Adrenal gland (tissue), 12 donors: ENCODE results near the gene LEMD1. TPM values are rescaled to one million over a fixed set of nuclear protein-coding genes. Genes with fewer than 3 reads are reported as not detected.
A peak's percentile ranks its signal among the peaks of the same experiment; 100 is the strongest.
"Not testable (repeated sequence)": the region's sequence is repeated elsewhere in the genome, so short reads cannot be mapped to it uniquely, and the experiment has no call there.

Source experiments
- DNase-seq, 7 donors: peaks; one replicate each; pipeline ENCODE4 v3.0.0-alpha.2; 2019 to 2020
- H3K27ac ChIP-seq, 5 donors: fragments of 200-600 bp; sonication (generic) in 4 of 5; 1 replicate in 3 of 5; 2 replicates in 2 of 5; pipeline versions ENCODE4 v1.5.1 to v1.8.0; 2016 to 2020; ENCODE audit warnings: mild to moderate bottlenecking in 1 of 5
- H3K27me3 ChIP-seq: fragments of 200-600 bp; 2 replicates; pipeline ENCODE4 v1.8.0; 2021
- H3K36me3 ChIP-seq, 2 donors: fragments of 200-600 bp; replicated peaks in 1 of 2; 1 replicate in 1 of 2; 2 replicates in 1 of 2; pipeline versions ENCODE4 v1.5.1 to v1.8.0; 2018 to 2022
- H3K4me1 ChIP-seq, 2 donors: fragments of 200-600 bp; replicated peaks in 1 of 2; 1 replicate in 1 of 2; 2 replicates in 1 of 2; pipeline versions ENCODE4 v1.5.1 to v1.8.0; 2018 to 2021
- H3K4me3 ChIP-seq, 4 donors: fragments of 200-600 bp; sonication (generic) in 3 of 4; one replicate each; pipeline ENCODE4 v1.5.1; 2016 to 2018
- H3K9me3 ChIP-seq, 3 donors: fragments of 200-600 bp; sonication (generic) in 1 of 3; replicated peaks in 1 of 3; 1 replicate in 2 of 3; 2 replicates in 1 of 3; pipeline versions ENCODE4 v1.5.1 to v1.8.0; 2016 to 2021
- POLR2A ChIP-seq, 2 donors: fragments of 450-650 bp; IDR thresholded peaks; one replicate each; pipeline ENCODE4 v1.6.1; 2017; ENCODE audit warnings: antibody characterized with exemption in 2 of 2, mild to moderate bottlenecking in 2 of 2, moderate library complexity in 1 of 2
- WGBS, 4 donors: extraction: QIAGEN DNeasy Blood & Tissue Kit in 2 of 4; methylation state at CpG; one replicate each; pipeline versions ENCODE4 v1.1.5 to v1.1.7; 2013 to 2017; 5-methylcytosine and 5-hydroxymethylcytosine counted together
- intact Hi-C, 2 donors: fragments of 100-400 bp; cut with DNase I; formaldehyde crosslinking; loops; one replicate each; pipeline versions ENCODE4 v1.14.1 to v1.15.0; 2022 to 2023
- polyA plus RNA-seq, 3 donors: library from polyadenylated mRNA; stranded (reverse); fragments of 200-250 nt in 2 of 3; fragments of 350-450 nt in 1 of 3; fragmentation: Illumina TruSeq in 1 of 3; extraction: RNeasy Lipid Tissue Mini Kit (QIAGEN cat#74804) in 1 of 3; gene quantifications; one replicate each; pipeline ENCODE4 v1.2.3, GENCODE V29; 2013 to 2014
- total RNA-seq, 9 donors: library from RNA; depleted of rRNA in 4 of 9; stranded (reverse); fragments of >200 nt in 4 of 9; fragments of 120-200 nt in 1 of 9; fragmentation: NEBNext Ultra II Directional in 1 of 9; extraction: Animal tissue kit (Norgen Biotek cat#: 25700) in 1 of 9; gene quantifications; one replicate each; pipeline versions ENCODE4 v1.1.0 to v1.2.4, GENCODE V29; 2013 to 2023
- TF ChIP-seq, protein P1 (sequence below), 6 experiments: fragments of 450-650 bp in 4 of 6; fragments of 200-600 bp in 2 of 6; sonication (generic) in 1 of 6; IDR thresholded peaks; 1 replicate in 5 of 6; 2 replicates in 1 of 6; pipeline versions ENCODE4 v1.5.1 to v1.8.0; 2016 to 2021; ENCODE audit warnings: antibody characterized with exemption in 6 of 6, mild to moderate bottlenecking in 2 of 6, moderate library complexity in 1 of 6
- donor health status: healthy with polysubstance abuse.
- donor health status: Bipolar disorder and iron deficiency.
- donor health status: DM: yes; HTN: yes; CAD: no.
- donor health status: DM: no; HTN: no; CAD: no.
- donor health status: DM: no; HTN: no; CAD: no.
- donor health status: DM: yes; HTN: yes; CAD: no.

LEMD1 gene
- total and polyA plus RNA-seq, 12 donors: 0.64 TPM; not detected in 11

DNA sequence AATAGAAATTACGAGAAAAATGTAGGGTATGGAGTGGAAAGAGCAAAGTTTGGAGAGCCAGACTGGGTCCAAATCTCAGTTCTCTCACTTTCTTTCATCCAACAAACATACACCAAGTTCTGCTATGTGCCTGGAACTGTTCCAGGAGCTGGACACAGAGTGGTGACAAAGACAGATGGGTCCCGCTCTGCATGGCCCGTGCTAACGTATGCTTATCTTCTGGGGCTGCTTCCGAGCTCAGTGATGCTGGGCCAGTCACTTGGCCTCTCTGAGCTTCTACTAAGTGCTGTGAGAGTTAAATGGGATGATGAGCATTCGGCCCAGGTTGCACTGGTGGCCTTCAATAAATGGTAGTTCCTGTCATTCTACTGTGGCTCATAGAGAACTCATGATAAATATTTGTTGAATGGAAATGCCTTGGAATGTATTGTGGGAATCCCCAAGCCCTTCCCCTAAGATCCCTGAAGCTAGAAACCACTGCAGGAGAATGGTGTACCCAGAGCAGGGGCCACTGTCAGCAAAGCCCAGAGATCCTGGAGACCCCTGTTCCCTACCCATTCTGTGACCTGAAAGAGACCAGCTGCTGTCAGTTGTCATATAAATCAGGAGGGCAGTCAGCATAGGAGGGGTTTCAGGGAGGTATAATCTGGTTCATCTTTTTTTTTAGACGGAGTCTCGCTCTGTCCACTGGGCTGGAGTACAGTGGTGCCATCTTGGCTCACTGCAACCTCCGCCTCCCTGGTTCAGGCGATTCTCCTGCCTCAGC is 3.8 kb downstream of the LEMD1 start:
- intact Hi-C loops: no loop called here
- TF ChIP-seq POLR2A (IDR thresholded peaks at IDR 0.05): no peak
- TF ChIP-seq, protein P1, sequence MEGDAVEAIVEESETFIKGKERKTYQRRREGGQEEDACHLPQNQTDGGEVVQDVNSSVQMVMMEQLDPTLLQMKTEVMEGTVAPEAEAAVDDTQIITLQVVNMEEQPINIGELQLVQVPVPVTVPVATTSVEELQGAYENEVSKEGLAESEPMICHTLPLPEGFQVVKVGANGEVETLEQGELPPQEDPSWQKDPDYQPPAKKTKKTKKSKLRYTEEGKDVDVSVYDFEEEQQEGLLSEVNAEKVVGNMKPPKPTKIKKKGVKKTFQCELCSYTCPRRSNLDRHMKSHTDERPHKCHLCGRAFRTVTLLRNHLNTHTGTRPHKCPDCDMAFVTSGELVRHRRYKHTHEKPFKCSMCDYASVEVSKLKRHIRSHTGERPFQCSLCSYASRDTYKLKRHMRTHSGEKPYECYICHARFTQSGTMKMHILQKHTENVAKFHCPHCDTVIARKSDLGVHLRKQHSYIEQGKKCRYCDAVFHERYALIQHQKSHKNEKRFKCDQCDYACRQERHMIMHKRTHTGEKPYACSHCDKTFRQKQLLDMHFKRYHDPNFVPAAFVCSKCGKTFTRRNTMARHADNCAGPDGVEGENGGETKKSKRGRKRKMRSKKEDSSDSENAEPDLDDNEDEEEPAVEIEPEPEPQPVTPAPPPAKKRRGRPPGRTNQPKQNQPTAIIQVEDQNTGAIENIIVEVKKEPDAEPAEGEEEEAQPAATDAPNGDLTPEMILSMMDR (IDR thresholded peaks at IDR 0.05): no peak

DNA sequence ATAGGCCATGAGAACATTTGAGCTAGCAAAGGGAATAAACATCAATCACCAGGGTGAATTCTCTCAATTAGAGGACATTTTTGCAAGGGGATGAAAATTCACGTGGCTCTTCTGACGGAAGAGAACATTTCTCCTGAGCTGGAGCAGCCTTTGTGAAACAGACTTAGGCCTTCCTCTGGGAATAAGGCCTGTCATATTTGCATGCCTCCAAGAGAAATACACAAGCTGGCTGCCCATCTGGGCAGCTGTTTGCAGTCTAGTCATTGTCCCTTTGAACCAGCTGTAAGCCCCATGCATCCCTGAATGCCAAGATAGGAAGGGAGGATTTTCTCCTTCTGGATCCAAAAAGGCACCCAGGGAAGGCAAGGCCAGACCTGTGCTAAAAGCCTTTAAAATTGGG is 5.5 kb downstream of the LEMD1 start:
- Histone ChIP-seq H3K4me3 (no peak overlapping the region), H3K36me3 (no peaks in the 10 kb centered on the region), H3K4me1 (no peaks in the 10 kb centered on the region), H3K27ac (peak overlapping the region in 2 of 5 donors; percentile 38 to 69), H3K9me3 (no peaks in the 10 kb centered on the region), H3K27me3 (no peaks in the 10 kb centered on the region)
- intact Hi-C loops: no loop called here
- DNase-seq: no peak
- 50 to 82% (median 61%) methylated on average over 2 of the region's 2 CpGs for WGBS, 4 donors
- TF ChIP-seq, protein P1 (IDR thresholded peaks at IDR 0.05): no peak
- TF ChIP-seq POLR2A (IDR thresholded peaks at IDR 0.05): no peak

More for the DNA sequence above, 3.8 kb downstream of the LEMD1 start:
- Histone ChIP-seq H3K4me1 (no peaks in the 10 kb centered on the region), H3K4me3 (no peak overlapping the region), H3K27me3 (no peaks in the 10 kb centered on the region), H3K27ac (no peak overlapping the region), H3K9me3 (no peaks in the 10 kb centered on the region), H3K36me3 (no peaks in the 10 kb centered on the region)
- peak in 2 of 7 donors; percentile 26 to 35 for DNase-seq
- 61 to 76% (median 69%) methylated on average over 8 to 10 of the region's 10 CpGs for WGBS, 4 donors

DNA sequence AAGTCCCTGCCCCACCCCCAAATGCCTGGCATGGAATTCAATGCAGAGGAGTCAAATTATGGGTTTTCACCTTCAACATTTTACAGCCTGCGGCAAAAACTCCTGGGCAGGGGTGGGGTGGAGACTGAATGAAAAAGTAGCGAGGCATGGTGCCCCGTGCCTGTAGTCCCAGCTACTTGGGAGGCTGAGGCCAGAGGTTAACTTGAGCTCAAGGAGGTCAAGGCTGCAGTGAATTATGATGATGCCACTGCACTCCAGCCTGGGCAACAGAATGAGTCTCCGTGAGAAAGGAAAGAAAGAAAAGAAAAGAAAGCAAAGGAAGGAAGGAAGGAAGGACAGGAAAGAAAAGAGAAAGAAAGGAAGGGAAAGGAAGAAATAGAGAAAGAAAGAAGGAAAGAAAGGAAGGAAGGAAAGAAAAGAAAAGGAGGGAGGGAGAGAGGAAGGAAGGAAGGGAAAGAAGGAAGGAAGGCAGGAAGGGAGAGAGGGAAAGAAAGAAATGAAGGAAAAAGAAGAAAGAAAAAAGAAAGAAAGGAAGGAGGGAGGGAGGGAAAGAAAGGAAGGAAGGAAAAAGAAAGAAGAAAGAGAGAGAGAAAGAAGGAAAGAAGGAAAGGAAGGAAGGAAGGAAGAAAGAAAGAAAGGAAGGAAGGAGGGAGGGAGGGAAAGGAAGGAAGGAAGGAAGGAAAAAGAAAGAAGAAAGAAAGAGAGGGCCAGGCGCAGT is 11.1 kb downstream of the LEMD1 start:
- H3K4me1 ChIP-seq: peaks cover 0 to 9% of the 10 kb centered on the region in 2 donors
- TF ChIP-seq, protein P1 (IDR thresholded peaks at IDR 0.05): no peak
- intact Hi-C loops: no loop called here
- no peak overlapping the region for H3K27ac ChIP-seq
- no peaks in the 10 kb centered on the region for H3K9me3 ChIP-seq
- H3K27me3 ChIP-seq: no peaks in the 10 kb centered on the region
- DNase-seq: peak in 4 of 7 donors; percentile 23 to 41 (median 26)
- peak overlapping the region in 1 of 4 donors; percentile 6 for H3K4me3 ChIP-seq
- 42 to 52% (median 45%) methylated on average over 5 of the region's 5 CpGs for WGBS, 4 donors
- no peaks in the 10 kb centered on the region for H3K36me3 ChIP-seq

DNA sequence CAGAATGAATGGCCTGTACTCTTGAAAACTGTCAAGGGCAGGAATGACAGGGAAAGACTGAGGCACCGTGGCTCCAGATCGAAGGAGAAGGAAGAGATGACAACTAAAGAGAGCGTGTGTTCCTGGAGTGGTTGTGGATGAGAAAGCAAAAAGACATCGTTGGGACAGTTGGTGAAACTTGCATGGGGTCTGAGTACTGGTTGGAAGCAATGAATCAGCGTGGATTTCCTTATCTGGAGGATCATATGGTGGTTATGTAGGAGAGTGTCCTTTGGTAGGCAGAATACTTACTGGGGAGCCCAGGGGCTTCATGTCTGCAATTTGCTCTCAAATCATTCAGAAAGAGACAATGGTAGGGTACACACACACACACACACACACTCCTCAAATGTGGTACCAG is 13.9 kb downstream of the LEMD1 start:
- no peak overlapping the region for H3K27ac ChIP-seq
- no peaks in the 10 kb centered on the region for H3K9me3 ChIP-seq
- no peaks in the 10 kb centered on the region for H3K27me3 ChIP-seq
- intact Hi-C loops: no loop called here
- no peak for TF ChIP-seq POLR2A (IDR thresholded peaks at IDR 0.05)
- TF ChIP-seq, protein P1 (IDR thresholded peaks at IDR 0.05): no peak
- H3K4me3 ChIP-seq: no peak overlapping the region
- no peak for DNase-seq
- WGBS, 4 donors: 85 to 90% (median 86%) methylated on average over 5 of the region's 5 CpGs
- peaks cover 0 to 9% of the 10 kb centered on the region in 2 donors for H3K4me1 ChIP-seq
- no peaks in the 10 kb centered on the region for H3K36me3 ChIP-seq

DNA sequence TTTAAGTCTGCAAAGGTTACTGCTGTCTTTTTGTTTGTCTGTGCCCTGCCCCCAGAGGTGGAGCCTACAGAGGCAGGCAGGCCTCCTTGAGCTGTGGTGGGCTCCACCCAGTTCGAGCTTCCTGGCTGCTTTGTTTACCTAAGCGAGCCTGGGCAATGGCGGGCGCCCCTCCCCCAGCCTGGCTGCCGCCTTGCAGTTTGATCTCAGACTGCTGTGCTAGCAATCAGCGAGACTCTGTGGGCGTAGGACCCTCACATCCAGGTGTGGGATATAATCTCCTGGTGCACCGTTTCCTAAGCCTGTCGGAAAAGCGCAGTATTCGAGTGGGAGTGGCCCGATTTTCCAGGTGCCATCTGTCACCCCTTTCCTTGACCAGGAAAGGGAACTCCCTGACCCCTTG is 15.6 kb downstream of the LEMD1 start:
- WGBS, 4 donors: 79 to 87% (median 84%) methylated on average over 6 to 8 of the region's 12 CpGs; no CpG with 5 or more reads in 1 of the 4 donors
- H3K36me3 ChIP-seq, H3K4me1 ChIP-seq, DNase-seq, H3K27me3 ChIP-seq, H3K9me3 ChIP-seq, H3K27ac ChIP-seq, H3K4me3 ChIP-seq, intact Hi-C loops: not testable (repeated sequence)

DNA sequence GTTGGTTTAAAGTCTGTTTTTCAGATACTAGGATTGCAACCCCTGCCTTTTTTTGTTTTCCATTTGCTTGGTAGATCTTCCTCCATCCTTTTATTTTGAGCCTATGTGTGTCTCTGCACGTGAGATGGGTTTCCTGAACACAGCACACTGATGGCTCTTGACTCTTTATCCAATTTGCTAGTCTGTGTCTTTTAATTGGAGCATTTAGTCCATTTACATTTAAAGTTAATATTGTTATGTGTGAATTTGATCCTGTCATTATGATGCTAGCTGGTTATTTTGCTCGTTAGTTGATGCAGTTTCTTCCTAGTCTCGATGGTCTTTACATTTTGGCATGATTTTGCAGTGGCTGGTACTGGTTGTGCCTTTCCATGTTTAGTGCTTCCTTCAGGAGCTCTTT is 17.4 kb downstream of the LEMD1 start:
- H3K27me3 ChIP-seq, H3K9me3 ChIP-seq, DNase-seq, H3K27ac ChIP-seq, H3K4me1 ChIP-seq, intact Hi-C loops, H3K36me3 ChIP-seq, H3K4me3 ChIP-seq: not testable (repeated sequence)
- 49 to 95% (median 87%) methylated on average over 1 to 3 of the region's 3 CpGs for WGBS, 4 donors
